ENCODE data around the gene ZNF710.

ZNF710 gene

GRCh38 chr15:90080818-90081393 lies 79.8 kb downstream of the ZNF710 start:
- DNase-seq (ENCODE audit: low spot score): no peak

GRCh38 chr15:90082140-90082715 lies 81.1 kb downstream of the ZNF710 start:
- peak; percentile 64 for DNase-seq (ENCODE audit: low spot score)

GRCh38 chr15:90083419-90083818 lies 82.3 kb downstream of the ZNF710 start:
- no peak for DNase-seq (ENCODE audit: low spot score)

GRCh38 chr15:90083954-90084607 lies 83.0 kb downstream of the ZNF710 start:
- DNase-seq (ENCODE audit: low spot score): no peak

GRCh38 chr15:90084876-90085423 lies 83.8 kb downstream of the ZNF710 start:
- DNase-seq (ENCODE audit: low spot score): no peak

GRCh38 chr15:90085565-90085964 lies 84.4 kb downstream of the ZNF710 start:
- DNase-seq (ENCODE audit: low spot score): no peak

- no peak for DNase-seq (ENCODE audit: low spot score)
Measured at GRCh38 chr15:90086868-90087268, 85.7 kb downstream of the ZNF710 start.

DNA sequence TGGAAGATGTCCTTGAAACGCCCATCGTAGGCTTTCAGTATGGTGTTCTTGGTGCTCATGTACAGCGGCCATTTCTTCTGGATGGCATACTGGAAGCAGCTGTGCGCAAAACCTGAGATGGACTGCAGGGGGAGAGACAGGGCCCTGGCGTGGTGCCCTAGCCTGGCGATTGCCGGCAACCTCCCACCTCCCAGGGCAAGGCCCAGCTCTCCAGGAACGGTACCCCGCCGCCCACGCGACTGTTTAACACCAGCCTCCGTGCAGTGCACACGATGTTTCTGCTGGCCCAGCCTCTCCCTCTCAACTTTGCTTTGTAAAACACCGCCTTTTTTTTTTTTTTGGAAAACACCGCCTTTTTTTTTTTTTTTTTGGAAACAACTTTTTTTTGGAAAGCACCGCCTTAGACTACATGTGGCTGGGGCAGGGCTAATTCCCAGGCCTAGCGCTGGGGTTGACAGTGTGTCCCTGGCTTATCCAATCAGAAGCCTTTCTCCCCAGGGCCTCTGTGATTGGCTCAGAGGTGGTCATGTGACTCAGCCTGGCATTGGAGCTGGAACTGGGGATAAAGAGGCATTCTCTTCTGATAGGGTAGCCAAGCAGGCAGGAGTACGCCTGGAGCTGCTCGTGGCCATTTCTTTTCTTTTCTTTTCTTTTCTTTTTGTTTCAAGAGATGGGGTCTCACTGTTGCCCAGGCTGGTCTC lies 86.5 kb downstream of the ZNF710 start:
- DNase-seq (ENCODE audit: low spot score): no peak

- DNase-seq (ENCODE audit: low spot score): no peak
Measured at GRCh38 chr15:90090226-90090848, 89.2 kb downstream of the ZNF710 start.

DNA sequence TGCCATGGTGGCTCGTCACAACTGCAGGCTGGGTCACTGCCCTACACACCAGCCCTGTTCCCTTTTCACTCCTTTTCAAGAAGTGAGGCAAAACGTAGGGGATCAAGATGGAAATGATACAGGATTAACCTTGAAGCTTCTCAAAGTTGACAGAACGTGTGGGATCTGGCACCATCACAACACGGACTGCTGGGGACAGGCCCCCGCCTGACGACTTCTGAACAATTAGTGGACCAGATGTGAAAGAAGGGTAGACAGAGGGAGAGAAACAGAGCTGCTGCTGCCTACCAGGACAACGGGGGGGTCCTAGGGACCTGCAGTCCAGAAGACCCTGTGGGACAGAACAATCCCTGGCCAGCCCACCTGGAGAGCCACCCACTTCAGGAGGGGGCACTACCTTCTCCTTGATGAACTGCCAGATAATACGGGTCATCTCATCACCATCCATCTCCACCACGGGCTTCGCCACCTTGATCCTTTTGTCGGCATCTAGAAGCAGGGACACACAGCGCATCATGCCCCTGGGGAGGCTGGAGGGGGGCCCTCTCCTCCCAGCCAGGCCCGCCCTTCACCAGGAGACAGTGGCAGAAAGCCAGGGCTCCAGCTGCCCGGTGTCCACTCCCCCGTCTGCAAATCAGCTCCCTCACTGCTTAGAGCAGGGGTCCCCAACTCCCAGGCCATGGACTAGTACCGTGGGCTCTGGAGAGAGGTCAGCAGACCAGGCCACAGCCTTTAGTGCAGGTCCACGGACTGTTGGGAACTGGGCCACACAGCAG lies 90.2 kb downstream of the ZNF710 start:
- no peak for DNase-seq (ENCODE audit: low spot score)

DNA sequence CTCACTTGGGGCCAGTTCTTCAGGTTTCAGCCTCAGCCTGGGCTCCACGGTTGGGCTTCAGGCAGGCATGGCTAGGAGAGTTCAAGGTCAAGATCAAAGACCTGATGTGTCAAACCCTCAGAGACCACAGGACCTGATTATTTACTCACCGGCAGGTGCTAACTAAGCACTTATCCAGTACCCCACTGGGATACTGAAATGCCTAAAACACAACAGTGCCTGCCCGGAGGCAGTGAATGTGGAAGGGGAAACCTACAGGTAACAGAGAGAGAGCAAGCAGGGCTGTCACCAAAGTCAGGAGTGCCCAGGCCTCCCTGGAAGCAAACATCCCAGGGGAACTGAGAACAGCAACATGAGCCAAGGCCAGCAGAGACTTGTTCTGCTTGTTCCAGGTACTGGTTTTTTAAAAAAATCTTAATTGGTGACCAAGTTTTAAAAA lies 94.4 kb downstream of the ZNF710 start:
- no peak for DNase-seq (ENCODE audit: low spot score)

DNA sequence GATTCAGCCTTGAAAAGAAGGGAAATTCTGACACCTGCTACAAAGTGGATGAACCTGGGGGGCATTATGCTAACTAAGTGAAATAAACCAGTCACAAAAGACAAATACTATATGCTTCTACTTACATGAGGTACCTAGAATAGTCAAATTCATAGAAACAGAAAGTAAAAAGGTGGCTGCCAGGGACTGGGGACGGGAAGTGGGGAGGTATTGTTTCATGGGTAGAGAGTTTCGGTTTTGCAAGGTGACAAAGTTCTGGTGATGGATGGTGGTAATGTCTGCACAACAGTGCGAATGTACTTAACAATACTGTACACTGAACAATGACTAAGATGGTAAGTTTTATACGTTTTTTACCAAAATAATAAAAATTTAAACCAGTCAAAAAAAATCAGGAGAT lies 96.4 kb downstream of the ZNF710 start:
- DNase-seq (ENCODE audit: low spot score): no peak

DNA sequence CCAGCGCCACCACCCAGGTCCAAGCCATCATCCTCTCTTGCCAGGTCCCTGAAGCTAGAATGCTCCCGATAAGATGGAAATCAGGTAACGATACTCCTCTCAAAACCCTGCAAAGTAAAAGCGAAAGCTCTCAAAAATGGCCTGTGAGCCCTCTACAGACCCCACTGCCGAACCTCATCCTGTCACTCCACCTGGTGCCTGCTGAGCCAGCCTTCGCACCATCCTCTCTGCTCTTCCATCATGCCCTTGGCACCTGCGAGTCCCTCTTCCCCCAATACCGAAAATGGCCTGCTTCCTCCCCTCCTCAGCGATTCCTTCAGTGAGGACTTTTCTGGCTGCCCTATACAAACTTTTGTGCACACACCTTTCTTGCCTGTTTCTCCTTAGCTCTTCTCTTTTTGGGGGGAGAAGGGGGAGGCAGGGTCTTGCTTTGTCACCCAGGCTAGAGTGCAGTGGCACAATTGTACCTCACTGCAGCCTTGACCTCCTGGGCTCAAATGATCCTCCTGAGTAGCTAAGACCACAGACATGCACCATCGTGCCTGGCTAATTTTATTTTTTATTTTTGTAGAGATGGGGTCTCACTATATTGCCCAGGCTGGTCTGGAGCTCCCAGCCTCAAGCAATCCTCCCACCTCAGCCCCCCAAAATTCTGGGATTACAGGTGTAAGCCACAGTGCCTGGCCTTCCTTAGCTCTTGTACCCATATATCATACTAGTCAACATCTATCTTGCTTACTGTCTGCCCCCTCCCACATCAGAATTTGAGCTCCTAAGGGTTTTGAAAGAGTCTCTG lies 98.1 kb downstream of the ZNF710 start:
- no peak for DNase-seq (ENCODE audit: low spot score)

DNA sequence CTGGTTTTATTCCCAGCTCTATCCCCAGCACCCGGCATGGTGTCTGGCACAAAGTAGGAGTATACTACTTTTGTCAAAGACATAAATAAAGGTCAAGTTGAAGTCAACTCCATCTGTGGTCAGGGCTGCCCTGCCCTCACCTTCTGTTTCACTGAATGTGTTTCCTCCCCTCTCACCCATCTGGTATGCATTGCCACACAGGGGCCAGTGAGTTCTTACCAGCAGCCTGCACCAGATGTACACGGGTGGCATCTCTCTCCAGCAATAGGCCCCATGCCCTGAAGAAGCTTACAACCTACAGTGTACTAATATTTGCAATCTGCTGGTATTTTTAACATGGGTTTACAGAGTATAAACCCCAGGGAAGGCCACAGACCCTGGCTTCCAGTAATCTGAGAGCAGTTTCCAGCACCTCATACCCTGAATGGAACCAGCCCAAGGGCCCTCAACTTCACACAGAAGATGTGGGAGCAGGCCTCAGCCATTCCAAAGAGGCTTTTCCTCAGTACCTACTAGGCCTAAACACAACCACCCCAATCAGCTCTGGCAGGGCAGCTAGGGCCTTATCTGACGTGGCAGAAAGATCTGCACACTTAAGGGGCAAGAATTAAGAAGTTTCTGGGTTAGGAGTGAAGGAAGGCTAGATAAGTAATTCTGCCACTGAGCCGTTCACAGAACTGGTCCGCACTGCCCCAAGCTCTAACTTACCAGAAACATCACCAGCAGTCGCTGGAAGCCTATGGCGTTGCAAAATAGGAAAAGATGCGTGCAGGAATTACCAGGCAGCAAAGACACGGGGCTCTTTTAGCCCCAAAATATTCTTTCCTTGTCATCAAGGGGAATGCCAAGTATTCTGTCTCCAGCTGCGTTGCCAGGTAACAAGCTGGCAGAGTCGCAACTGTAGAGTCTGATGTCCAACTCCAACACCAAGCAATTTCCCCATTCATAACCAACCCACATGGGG lies 99.0 kb downstream of the ZNF710 start:
- peak; percentile 85 for DNase-seq (ENCODE audit: low spot score)

DNA sequence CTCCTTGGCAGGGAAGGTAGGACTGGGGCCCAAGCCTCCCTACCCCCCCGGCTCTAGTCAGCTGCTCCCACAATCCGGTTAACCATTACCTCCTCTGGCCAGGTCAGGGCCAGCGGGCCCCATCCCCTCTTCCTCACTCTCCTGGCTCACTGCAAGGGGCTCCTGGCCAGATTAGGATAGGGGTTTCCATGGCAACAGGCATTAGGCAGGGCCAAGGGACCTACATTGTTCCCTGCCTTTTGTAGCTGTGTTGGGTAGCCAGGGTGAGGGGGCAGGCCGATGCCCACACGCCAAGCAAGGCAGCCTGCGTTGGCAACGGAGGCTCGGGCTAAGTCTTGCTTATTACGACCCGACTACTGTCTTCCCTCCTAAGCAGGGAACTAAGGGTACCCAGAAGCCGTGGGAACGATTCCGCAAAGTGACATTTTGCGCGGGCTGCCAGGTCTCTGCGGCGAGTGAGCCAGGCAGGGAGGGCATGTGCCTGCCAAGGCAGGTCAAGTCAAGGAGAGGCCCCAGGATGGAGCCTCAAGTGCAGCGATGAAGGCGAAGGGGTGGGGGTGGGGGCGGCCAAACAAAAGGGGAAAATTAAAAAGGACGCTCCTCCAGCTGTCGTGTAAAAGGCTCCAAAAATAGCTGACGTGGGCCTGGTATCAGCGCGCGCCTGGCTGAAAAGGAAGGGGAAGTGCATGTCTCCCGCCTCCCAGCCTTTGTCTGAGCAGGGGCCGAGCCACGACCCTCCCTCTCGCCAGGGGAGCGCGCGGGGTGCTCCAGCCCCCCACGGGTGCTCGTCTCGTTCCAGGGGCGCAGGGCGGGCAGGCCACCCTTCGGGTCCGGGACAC lies 100.2 kb downstream of the ZNF710 start:
- DNase-seq (ENCODE audit: low spot score): peak; percentile 75

DNA sequence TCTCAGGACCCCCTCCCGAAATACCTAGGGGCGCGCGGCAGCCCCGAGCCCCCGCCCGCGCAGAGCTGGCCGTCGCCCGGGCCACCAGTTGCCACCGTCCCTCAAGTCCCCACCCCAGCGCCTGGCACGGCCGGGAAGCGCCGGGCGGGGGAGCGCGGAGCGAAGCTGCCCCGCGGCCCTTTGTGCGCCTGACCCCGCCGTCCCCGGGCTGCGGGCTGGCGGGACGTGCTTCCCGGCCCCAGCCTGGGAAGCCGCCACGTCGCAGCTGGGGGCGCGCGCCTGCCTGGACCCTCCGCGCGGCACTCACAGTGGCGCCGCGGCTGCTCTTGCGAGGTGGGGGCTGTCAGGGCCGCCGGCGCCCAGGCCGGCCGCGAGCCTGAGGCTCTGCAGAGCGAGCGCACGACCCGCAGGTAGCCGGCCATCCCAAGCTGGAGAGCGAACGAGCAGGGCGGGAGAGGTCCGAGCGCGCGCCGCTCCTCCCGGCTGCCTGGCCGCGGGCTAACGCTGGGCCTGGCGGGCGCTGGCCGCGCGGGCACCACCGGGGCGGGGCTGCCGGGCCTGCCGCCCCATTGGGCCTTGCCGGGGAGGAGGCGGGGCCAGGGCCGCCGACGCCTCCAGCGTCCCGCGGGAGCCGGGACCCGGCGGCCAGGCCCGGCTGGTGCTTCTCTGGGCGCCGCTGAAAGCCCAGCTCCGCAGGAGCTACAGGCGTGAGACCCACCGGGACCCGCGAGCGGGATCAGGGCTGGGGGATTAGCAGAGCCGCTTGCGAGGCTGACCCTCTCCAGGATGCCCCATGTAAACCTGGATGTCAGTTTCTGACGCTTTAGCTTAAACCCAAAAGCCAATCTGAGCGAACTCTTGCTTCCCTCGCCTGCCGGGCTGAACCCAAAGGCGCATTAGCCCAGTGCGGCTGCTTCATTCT lies 101.1 kb downstream of the ZNF710 start, which contains the start of gene IDH2:
Gene IDH2, minus strand, starts transcription at position 500 of the 922 bp plus-strand sequence. Its CDS starts 78 bp downstream, at position 422.
- peak; percentile 85 for DNase-seq (ENCODE audit: low spot score)

DNA sequence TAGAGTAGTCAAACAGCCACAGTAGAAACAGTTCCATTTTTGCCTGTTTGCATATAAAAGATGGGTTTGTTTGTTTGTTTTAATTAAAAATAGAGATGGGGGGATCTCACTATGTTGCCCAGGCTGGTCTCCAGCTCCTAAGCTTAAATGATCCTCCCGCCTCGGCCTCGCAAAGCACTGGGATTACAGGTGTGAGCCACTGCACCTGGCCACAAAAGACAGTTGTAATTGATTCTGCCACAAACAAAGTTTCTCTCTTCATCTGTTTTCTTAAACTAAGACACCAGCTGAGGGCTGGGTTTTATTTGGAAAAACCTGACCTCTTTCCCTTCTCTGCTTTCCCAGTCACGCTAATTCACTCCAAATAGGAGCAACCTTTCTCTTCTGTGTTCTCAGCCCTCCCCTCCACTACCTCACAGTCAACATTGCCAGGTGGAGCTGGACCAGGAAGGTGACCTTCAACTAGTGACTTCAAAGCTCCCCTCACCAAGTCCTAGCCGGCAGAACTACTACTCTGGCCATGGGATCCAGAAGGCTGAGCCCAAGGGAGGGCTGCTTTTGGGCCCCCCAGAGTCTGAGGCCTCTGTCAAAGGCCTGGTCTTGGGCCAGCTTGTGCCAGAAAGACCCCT lies 102.7 kb downstream of the ZNF710 start:
- no peak for DNase-seq (ENCODE audit: low spot score)

Measured in pons (tissue), 1 donor.